Neural progenitor cell (in vitro differentiated cells): ENCODE data around the gene DCAF10.

ENCODE experiments used
- EZH2 ChIP-seq: fragments of 200-600 bp; sonication (generic); IDR thresholded peaks from 2 replicates; pipeline ENCODE4 v1.6.1; 2017; ENCODE audit warnings: antibody characterized with exemption, mild to moderate bottlenecking, moderate library complexity
- TF ChIP-seq, protein P1 (sequence below): fragments of 200-600 bp; sonication (generic); IDR thresholded peaks from 2 replicates; pipeline ENCODE4 v1.5.1; 2017; ENCODE audit warnings: antibody characterized with exemption, mild to moderate bottlenecking

DNA sequence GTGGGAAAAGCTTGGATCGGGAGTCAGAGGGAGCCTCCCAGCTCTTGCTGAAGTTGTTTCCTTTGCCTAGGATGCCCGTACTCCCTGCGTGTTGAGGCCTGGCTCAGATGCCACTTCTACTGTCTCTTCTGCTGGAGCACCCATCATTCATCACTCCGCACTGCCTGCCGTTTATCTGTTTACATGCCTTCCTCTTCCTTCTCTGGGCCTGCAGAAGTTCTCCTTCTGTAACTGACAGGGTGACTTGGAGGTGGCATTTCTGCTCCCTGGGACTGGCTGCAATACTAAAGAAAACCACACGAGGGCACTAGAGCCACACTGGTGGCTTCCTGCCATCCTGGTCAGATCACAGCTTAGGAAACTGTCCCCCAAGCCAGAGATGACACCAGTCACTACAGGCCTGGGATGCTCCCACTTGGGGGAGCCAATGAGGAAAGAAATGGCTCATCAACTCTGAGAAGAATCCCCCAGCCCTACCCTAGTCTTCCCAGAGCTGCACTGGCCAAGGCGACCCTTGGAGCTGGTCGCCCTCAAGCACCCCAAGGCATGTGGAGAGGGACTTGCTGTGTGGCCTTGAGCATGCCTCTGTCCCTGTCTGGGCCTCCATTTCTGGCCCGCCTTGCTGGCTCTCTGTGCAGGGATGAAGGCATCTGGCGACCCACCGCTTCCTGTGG, 113.0 kb downstream of the DCAF10 start:
- TF ChIP-seq, protein P1, sequence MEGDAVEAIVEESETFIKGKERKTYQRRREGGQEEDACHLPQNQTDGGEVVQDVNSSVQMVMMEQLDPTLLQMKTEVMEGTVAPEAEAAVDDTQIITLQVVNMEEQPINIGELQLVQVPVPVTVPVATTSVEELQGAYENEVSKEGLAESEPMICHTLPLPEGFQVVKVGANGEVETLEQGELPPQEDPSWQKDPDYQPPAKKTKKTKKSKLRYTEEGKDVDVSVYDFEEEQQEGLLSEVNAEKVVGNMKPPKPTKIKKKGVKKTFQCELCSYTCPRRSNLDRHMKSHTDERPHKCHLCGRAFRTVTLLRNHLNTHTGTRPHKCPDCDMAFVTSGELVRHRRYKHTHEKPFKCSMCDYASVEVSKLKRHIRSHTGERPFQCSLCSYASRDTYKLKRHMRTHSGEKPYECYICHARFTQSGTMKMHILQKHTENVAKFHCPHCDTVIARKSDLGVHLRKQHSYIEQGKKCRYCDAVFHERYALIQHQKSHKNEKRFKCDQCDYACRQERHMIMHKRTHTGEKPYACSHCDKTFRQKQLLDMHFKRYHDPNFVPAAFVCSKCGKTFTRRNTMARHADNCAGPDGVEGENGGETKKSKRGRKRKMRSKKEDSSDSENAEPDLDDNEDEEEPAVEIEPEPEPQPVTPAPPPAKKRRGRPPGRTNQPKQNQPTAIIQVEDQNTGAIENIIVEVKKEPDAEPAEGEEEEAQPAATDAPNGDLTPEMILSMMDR = peak; percentile 98
- TF ChIP-seq EZH2 = no peak
